Activated CD8-positive, alpha-beta T cell treated with anti-CD3 and anti-CD28 coated beads for 36 hours (primary cell): ENCODE results near the gene TMEM101. TPM values are rescaled to one million over a fixed set of nuclear protein-coding genes. Genes with fewer than 3 reads are reported as not detected.

Source experiments
- ATAC-seq: fragments of 200-7000 bp; cut with Tn5 transposase; one replicate; pipeline ENCODE4 v1.10.0; 2021; ENCODE audit warnings: mild to moderate bottlenecking, moderate library complexity
- CTCF ChIA-PET: fragments of 350-600 bp; sonication (Branson Sonifier 250); formaldehyde crosslinking; loops from one replicate; lab custom pipeline; 2021; ENCODE audit warnings: antibody characterized with exemption; lab: Charles Lee
- POLR2A ChIA-PET: fragments of 350-600 bp; sonication (Branson Sonifier 250); formaldehyde crosslinking; loops from one replicate; lab custom pipeline; 2021; ENCODE audit warnings: antibody characterized with exemption; lab: Charles Lee
- DNase-seq: peaks from one replicate; pipeline ENCODE4 v3.0.0-alpha.2; 2020
- H3K27ac Mint-ChIP-seq: one replicate; pipeline ENCODE4 v1.8.0; 2021; ENCODE audit warnings: mild to moderate bottlenecking, mixed read lengths
- H3K27me3 Mint-ChIP-seq: one replicate; pipeline ENCODE4 v1.8.0; 2021; ENCODE audit warnings: mixed read lengths
- H3K36me3 Mint-ChIP-seq: one replicate; pipeline ENCODE4 v1.8.0; 2021; ENCODE audit warnings: low read depth, mixed read lengths
- H3K4me1 Mint-ChIP-seq: one replicate; pipeline ENCODE4 v1.8.0; 2021; ENCODE audit warnings: low read depth, mixed read lengths
- H3K4me3 Mint-ChIP-seq: one replicate; pipeline ENCODE4 v1.8.0; 2021; ENCODE audit warnings: mild to moderate bottlenecking, moderate library complexity, mixed read lengths
- H3K9me3 Mint-ChIP-seq: one replicate; pipeline ENCODE4 v1.8.0; 2021; ENCODE audit warnings: mixed read lengths
- CTCF ChIP-seq: fragments of 200-600 bp; IDR thresholded peaks from one replicate; pipeline ENCODE4 v1.8.0; 2022; ENCODE audit warnings: antibody characterized with exemption, mild to moderate bottlenecking
- intact Hi-C: fragments of 100-400 bp; cut with micrococcal nuclease; formaldehyde crosslinking; loops from one replicate; pipeline ENCODE4 v1.10.0; 2022
- total RNA-seq, 2 experiments: library from RNA; stranded (reverse); gene quantifications; one replicate each; pipeline ENCODE4 v1.2.3, GENCODE V29; 2021

Gene TMEM101
- total RNA-seq, 2 experiments from 2014 or later = 26.1 to 28.5 TPM

- Mint-ChIP-seq H3K9me3 (no peaks in the 10 kb centered on the region), H3K36me3 (peaks cover 14% of the 10 kb centered on the region), H3K27me3 (peaks cover 17% of the 10 kb centered on the region), H3K27ac (no peak overlapping the region), H3K4me1 (peaks cover 24% of the 10 kb centered on the region), H3K4me3 (peak overlapping the region; percentile 83)
- ATAC-seq = no peak
- POLR2A ChIA-PET = interaction anchor here (0.6 to 1.2 kb wide), 4 partner anchors 17 to 42 kb away, joined by 3 read pairs; no protein-coding TSS in a partner anchor
- CTCF ChIA-PET = interaction anchor here (0.6 to 2.0 kb wide), 6 partner anchors 9 to 143 kb away, joined by 3 to 9 read pairs (median 3); no protein-coding TSS in a partner anchor
- intact Hi-C loops = no loop called here
- no peak for TF ChIP-seq CTCF
- no peak for DNase-seq
Measured at GRCh38 chr17:44007346-44008204, 7.2 kb downstream of the TMEM101 start.

DNA sequence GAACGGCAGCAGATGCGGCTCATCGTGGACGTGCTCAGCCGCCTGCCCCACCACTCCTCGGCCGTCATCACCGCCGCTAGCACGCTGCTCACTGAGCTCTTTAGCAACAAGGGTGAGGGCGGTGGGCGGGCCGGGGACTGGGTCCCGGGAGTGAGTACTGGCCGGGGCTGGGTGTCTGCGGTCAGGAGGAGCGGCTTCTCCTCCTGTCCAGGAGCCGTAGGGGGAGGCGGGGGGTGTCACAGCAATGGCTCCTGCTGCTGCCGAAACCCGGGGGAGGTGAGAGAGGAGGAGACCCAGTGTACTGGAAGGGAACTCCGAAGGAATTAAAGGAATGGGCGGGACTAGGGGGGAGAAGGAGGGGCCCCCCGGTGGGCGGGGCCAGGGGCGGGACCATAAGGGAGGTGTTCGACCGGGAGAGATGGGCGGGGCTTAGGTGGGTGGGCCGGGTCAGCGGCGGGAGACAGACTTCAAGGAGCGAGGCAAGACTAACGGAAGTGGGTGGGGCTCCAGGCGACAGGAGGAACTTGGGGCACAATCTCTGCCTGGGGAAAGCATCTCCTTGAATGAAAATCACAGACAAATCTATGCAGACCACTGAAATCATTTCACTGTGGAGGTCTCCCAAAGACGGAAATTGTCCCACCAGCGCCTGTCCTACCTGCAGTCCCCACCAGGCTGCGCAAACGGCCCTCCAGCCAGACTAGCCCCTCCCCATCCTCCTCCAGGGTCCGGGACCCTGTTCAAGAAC is 8.0 kb downstream of the TMEM101 start:
- peak overlapping the region; percentile 83 for H3K4me3 Mint-ChIP-seq
- ATAC-seq = peak; percentile 91
- ChIA-PET CTCF (interaction anchor here (0.6 to 1.6 kb wide), 7 partner anchors 8 to 144 kb away, joined by 3 to 7 read pairs (median 4); partner anchors contain the start of gene MPP2), POLR2A (interaction anchor here (0.6 to 1.0 kb wide), 2 partner anchors 34 to 43 kb away, joined by 3 read pairs; no protein-coding TSS in a partner anchor)
- H3K9me3 Mint-ChIP-seq = no peaks in the 10 kb centered on the region
- H3K36me3 Mint-ChIP-seq = peaks cover 14% of the 10 kb centered on the region
- peak overlapping the region; percentile 64 for H3K27ac Mint-ChIP-seq
- intact Hi-C loops = no loop called here
- peaks cover 24% of the 10 kb centered on the region for H3K4me1 Mint-ChIP-seq
- peak; percentile 44 for TF ChIP-seq CTCF
- DNase-seq = peak; percentile 100
- peaks cover 17% of the 10 kb centered on the region for H3K27me3 Mint-ChIP-seq

GRCh38 chr17:44006272-44006597 is 8.5 kb downstream of the TMEM101 start:
- ChIA-PET POLR2A (no interaction called here), CTCF (interaction anchor here (0.7 to 1.6 kb wide), 6 partner anchors 8 to 128 kb away, joined by 3 to 7 read pairs (median 4); partner anchors contain the start of gene MPP2)
- TF ChIP-seq CTCF = no peak
- H3K4me3 Mint-ChIP-seq = peak overlapping the region; percentile 83
- H3K36me3 Mint-ChIP-seq = peaks cover 11% of the 10 kb centered on the region
- intact Hi-C loops = no loop called here
- peaks cover 24% of the 10 kb centered on the region for H3K4me1 Mint-ChIP-seq
- ATAC-seq (peak; percentile 8), DNase-seq (no peak)
- no peaks in the 10 kb centered on the region for H3K9me3 Mint-ChIP-seq
- peaks cover 17% of the 10 kb centered on the region for H3K27me3 Mint-ChIP-seq
- peak overlapping the region; percentile 64 for H3K27ac Mint-ChIP-seq

DNA sequence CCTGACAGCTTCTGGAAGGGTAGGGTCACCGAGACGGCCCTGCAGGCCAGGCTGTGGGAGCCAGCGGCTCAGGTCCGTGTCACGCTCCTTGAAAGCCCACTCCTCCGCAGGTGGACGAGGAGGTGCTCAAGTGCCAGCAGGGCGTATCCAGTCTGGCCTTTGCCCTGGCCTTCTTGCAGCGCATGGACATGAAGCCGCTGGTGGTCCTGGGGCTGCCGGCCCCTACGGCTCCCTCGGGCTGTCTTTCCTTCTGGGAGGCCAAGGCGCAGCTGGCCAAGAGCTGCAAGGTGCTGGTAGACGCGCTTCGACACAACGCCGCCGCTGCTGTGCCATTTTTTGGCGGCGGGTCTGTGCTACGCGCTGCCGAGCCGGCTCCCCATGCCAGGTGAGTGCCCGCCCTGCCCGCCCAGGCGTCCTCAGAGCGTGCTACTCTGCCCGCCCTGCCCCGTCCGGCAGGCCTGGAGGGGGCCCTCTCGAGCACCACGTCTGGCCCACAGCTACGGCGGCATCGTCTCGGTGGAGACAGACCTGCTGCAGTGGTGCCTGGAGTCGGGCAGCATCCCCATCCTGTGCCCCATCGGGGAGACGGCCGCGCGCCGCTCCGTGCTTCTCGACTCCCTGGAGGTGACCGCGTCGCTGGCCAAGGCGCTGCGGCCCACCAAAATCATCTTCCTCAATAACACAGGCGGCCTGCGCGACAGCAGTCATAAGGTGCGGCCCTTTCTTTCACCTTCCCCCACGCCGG is 9.1 kb downstream of the TMEM101 start:
- ChIA-PET CTCF (interaction anchor here (0.7 to 1.6 kb wide), 7 partner anchors 7 to 128 kb away, joined by 3 to 7 read pairs (median 4); partner anchors contain the start of gene MPP2), POLR2A (interaction anchor here (1.1 to 1.4 kb wide), 2 partner anchors 9 to 48 kb away, joined by 3 to 5 read pairs; partner anchors contain the start of gene TMEM101)
- Mint-ChIP-seq H3K27ac (peak overlapping the region; percentile 64), H3K4me3 (peak overlapping the region; percentile 83), H3K36me3 (peaks cover 11% of the 10 kb centered on the region), H3K27me3 (peaks cover 17% of the 10 kb centered on the region), H3K9me3 (no peaks in the 10 kb centered on the region), H3K4me1 (peaks cover 24% of the 10 kb centered on the region)
- peak; percentile 11 for TF ChIP-seq CTCF
- ATAC-seq = peak; percentile 10
- intact Hi-C loops = no loop called here
- peak; percentile 59 for DNase-seq
